Myometrial cell (primary cell): ENCODE data around the gene RAB5A. TPM values are rescaled to one million over a fixed set of nuclear protein-coding genes. Genes with fewer than 3 reads are reported as not detected.

ENCODE experiments used
- total RNA-seq: library from RNA; depleted of rRNA; stranded (reverse); fragments of >200 nt; gene quantifications from 2 replicates; pipeline ENCODE4 v1.2.3, GENCODE V29; 2015

Gene RAB5A, protein sequence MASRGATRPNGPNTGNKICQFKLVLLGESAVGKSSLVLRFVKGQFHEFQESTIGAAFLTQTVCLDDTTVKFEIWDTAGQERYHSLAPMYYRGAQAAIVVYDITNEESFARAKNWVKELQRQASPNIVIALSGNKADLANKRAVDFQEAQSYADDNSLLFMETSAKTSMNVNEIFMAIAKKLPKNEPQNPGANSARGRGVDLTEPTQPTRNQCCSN
- 46.1 and 55.1 TPM in 2 replicates for total RNA-seq

DNA sequence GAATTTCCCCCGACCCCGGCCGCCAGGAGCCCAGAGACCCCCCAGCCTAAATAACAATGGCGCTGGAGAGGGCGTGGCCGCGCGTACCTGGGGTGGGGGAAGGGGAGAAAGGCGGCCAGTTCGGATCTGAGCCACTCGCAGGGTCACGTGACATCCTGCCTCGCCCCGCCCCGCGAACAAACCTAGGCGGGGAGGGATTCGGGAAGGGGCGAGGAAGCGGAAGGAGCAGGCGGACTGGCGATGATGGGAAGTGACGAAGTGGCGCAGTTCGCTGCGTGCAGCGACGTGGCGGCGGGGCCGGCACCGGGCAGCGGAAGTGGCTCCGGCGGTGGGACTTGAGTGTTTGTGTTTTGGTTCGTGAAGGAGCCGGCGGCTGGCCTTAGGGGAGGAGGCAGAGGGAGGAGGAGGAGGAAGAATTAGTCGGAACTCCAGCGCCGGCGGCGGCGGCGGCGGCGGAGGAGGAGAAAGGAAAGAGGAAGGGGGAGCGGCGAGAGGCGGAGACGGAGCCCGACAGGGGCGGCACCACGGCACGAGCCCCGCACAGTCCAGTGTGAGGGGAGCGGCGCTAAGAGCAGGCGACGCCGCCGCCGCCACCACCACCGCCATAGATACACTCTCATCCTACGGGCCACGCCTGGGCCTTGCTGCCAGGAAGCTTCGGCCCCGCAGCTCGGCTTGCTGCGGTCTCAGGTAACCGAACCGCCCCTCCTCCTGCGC, at the start of gene RAB5A:
Gene RAB5A, plus strand, starts transcription at position 266 of the 717 bp plus-strand sequence. CDS start 3,802 bp downstream, outside the sequence.

DNA sequence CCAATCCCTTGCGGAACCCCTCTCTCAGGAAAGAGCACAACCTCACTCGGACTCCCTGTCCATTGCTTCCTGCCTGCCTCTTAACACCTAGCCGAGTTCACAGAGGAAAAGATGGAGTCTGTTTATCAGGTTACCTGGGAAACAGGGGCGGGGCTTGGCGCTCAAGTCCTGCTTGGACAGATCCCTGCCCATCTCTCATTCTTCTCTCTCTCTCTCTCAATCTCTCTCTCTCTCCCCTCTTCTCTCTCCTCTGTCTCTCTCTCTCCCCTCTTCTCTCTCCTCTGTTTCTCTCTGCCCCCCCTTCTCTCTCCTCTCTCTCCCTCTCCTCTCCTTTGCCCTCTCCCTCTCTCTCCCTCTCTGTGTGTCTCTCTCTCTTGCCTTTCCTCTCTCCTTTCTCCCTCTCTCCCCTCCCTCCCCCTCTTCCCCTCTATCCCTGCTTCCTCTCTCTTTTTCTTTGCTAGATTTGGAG, 12.8 kb upstream of the RAB5A start, which contains the start of gene EFHB:
Gene EFHB, minus strand, starts transcription at position 120 of the 469 bp plus-strand sequence. CDS start 199 bp downstream, outside the sequence.

DNA sequence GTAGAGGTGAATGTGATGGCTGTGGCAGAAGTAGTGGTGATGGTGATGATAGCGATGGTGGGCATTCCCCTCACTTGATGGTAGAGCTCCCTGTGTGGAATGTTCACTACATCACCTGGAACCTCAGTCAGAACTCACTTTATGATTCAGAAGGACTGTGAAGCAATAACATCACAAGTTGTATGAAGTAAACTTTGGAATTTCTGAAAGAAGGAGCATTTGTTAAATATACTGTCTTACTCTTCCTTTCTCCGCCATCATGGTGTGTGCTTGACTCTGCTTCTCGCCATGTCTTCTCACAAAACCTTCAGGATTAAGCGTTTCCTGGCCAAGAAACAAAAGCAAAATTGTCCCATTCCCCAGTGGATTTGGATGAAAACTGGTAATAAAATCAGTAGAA, 65.3 kb downstream of the RAB5A start, which contains the start of gene PP2D1:
Gene PP2D1, minus strand, starts transcription at position 101 of the 400 bp plus-strand sequence. CDS start 192 bp downstream, outside the sequence.

Other genes starting within 250 kb of the RAB5A start
- gene EFHB, start 12.9 kb upstream of the RAB5A start, total RNA-seq, result not detected in 2 replicates
- gene PP2D1, start 65.2 kb downstream of the RAB5A start, total RNA-seq, result not detected in 2 replicates
- gene KAT2B, start 93.3 kb downstream of the RAB5A start, total RNA-seq, result 3.5 and 6.4 TPM in 2 replicates
- 6.6 and 7.6 TPM in 2 replicates for gene SGO1, start 239.1 kb downstream of the RAB5A start, total RNA-seq